Measurements from ENCODE around the gene SRGAP1.

The SRGAP1 gene

GRCh38 chr12:64123448-64123847, 278.9 kb downstream of the SRGAP1 start (continued):
- TF ChIP-seq, protein P1, sequence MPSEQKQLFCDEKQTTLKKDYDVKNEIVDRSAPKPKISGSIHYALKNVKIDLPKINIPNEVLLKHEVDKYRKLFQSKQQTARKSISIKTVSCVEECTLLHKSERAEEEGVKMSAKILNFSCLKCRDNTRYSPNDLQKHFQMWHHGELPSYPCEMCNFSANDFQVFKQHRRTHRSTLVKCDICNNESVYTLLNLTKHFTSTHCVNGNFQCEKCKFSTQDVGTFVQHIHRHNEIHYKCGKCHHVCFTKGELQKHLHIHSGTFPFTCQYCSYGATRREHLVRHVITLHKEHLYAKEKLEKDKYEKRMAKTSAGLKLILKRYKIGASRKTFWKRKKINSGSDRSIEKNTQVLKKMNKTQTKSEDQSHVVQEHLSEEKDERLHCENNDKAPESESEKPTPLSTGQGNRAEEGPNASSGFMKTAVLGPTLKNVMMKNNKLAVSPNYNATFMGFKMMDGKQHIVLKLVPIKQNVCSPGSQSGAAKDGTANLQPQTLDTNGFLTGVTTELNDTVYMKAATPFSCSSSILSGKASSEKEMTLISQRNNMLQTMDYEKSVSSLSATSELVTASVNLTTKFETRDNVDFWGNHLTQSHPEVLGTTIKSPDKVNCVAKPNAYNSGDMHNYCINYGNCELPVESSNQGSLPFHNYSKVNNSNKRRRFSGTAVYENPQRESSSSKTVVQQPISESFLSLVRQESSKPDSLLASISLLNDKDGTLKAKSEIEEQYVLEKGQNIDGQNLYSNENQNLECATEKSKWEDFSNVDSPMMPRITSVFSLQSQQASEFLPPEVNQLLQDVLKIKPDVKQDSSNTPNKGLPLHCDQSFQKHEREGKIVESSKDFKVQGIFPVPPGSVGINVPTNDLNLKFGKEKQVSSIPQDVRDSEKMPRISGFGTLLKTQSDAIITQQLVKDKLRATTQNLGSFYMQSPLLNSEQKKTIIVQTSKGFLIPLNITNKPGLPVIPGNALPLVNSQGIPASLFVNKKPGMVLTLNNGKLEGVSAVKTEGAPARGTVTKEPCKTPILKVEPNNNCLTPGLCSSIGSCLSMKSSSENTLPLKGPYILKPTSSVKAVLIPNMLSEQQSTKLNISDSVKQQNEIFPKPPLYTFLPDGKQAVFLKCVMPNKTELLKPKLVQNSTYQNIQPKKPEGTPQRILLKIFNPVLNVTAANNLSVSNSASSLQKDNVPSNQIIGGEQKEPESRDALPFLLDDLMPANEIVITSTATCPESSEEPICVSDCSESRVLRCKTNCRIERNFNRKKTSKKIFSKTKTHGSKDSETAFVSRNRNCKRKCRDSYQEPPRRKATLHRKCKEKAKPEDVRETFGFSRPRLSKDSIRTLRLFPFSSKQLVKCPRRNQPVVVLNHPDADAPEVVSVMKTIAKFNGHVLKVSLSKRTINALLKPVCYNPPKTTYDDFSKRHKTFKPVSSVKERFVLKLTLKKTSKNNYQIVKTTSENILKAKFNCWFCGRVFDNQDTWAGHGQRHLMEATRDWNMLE (tag by site-specific recombination; conservative IDR thresholded peaks at IDR 0.05; ENCODE audit: low read depth): peak; percentile 87
- TF ChIP-seq ZNF501 (tag by site-specific recombination; IDR thresholded peaks at IDR 0.05): 0 out of 2 replicates have a peak, but pooled peaks have one; percentile 42
- 0 out of 2 replicates have a peak, but pooled peaks have one; percentile 46 for TF ChIP-seq ZNF404 (tag by site-specific recombination; IDR thresholded peaks at IDR 0.05)
- TF ChIP-seq ZNF639 (tag by site-specific recombination; IDR thresholded peaks at IDR 0.05): no peak
- TF ChIP-seq, protein P2, sequence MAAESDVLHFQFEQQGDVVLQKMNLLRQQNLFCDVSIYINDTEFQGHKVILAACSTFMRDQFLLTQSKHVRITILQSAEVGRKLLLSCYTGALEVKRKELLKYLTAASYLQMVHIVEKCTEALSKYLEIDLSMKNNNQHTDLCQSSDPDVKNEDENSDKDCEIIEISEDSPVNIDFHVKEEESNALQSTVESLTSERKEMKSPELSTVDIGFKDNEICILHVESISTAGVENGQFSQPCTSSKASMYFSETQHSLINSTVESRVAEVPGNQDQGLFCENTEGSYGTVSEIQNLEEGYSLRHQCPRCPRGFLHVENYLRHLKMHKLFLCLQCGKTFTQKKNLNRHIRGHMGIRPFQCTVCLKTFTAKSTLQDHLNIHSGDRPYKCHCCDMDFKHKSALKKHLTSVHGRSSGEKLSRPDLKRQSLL (tag by site-specific recombination; IDR thresholded peaks at IDR 0.05): no peak
- TF ChIP-seq ZNF510 (tag by site-specific recombination; IDR thresholded peaks at IDR 0.05; ENCODE audit: insufficient replicate concordance): peak; percentile 83
- peak; percentile 63; the same call in 1 of the 2 replicates for TF ChIP-seq ZXDB (tag by site-specific recombination; IDR thresholded peaks at IDR 0.05)
- no peak for TF ChIP-seq KLF16 (tag by site-specific recombination; IDR thresholded peaks at IDR 0.05)
- TF ChIP-seq FEZF1 (tag by site-specific recombination; IDR thresholded peaks at IDR 0.05): no peak
- no peak for TF ChIP-seq ZNF341 (tag by site-specific recombination; IDR thresholded peaks at IDR 0.05; ENCODE audit: low read depth)
- no peak for TF ChIP-seq HOXD13 (CRISPR knock-in tag; IDR thresholded peaks at IDR 0.05; ENCODE audit: borderline replicate concordance)
- TF ChIP-seq ZNF548 (tag by site-specific recombination; IDR thresholded peaks at IDR 0.05): no peak
- no peak for TF ChIP-seq OVOL3 (tag by site-specific recombination; IDR thresholded peaks at IDR 0.05)
- TF ChIP-seq ZNF747 (tag by site-specific recombination; IDR thresholded peaks at IDR 0.05): no peak
- TF ChIP-seq ZNF792 (tag by site-specific recombination; IDR thresholded peaks at IDR 0.05): no peak
- no peak for TF ChIP-seq ZNF596 (tag by site-specific recombination; IDR thresholded peaks at IDR 0.05)
- TF ChIP-seq ZNF211 (tag by site-specific recombination; IDR thresholded peaks at IDR 0.05; ENCODE audit: low read depth): no peak
- TF ChIP-seq ZNF146 (tag by site-specific recombination; IDR thresholded peaks at IDR 0.05): no peak
- TF ChIP-seq YY1 (tag by site-specific recombination; IDR thresholded peaks at IDR 0.05): no peak
- no peak for TF ChIP-seq ZNF112 (tag by site-specific recombination; IDR thresholded peaks at IDR 0.05)
- no peak for TF ChIP-seq ZNF645 (tag by site-specific recombination; IDR thresholded peaks at IDR 0.05)
- TF ChIP-seq ZNF785 (tag by site-specific recombination; IDR thresholded peaks at IDR 0.05): no peak
- TF ChIP-seq ZNF354C (tag by site-specific recombination; IDR thresholded peaks at IDR 0.05; ENCODE audit: borderline replicate concordance, low read depth): no peak
- no peak for TF ChIP-seq ZNF549 (tag by site-specific recombination; IDR thresholded peaks at IDR 0.05)
- no peak for TF ChIP-seq SP3 (tag by site-specific recombination; IDR thresholded peaks at IDR 0.05)
- TF ChIP-seq ZNF221 (tag by site-specific recombination; IDR thresholded peaks at IDR 0.05; ENCODE audit: borderline replicate concordance): no peak
- TF ChIP-seq ZNF530 (tag by site-specific recombination; IDR thresholded peaks at IDR 0.05; ENCODE audit: low read depth): no peak
- TF ChIP-seq SCRT1 (tag by site-specific recombination; IDR thresholded peaks at IDR 0.05; ENCODE audit: borderline replicate concordance): no peak
- no peak for TF ChIP-seq ZNF776 (tag by site-specific recombination; IDR thresholded peaks at IDR 0.05; ENCODE audit: borderline replicate concordance)
- TF ChIP-seq PATZ1 (tag by site-specific recombination; IDR thresholded peaks at IDR 0.05): no peak
- no peak for TF ChIP-seq HOXC10 (CRISPR knock-in tag; IDR thresholded peaks at IDR 0.05)
- TF ChIP-seq ZNF473 (tag by site-specific recombination; IDR thresholded peaks at IDR 0.05): no peak
- TF ChIP-seq ZNF521 (tag by site-specific recombination; IDR thresholded peaks at IDR 0.05): no peak
